GM21390 (cell line): ENCODE measurements around the gene LRRC9.
"Not testable (repeated sequence)": the region's sequence is repeated elsewhere in the genome, so short reads cannot be mapped to it uniquely, and the experiment has no call there.

Source experiments
- ATAC-seq: cut with Tn5 transposase; IDR thresholded peaks from one replicate; pipeline ENCODE4 v1.9.1; 2021; ENCODE audit not compliant: unreplicated experiment

LRRC9 gene

DNA sequence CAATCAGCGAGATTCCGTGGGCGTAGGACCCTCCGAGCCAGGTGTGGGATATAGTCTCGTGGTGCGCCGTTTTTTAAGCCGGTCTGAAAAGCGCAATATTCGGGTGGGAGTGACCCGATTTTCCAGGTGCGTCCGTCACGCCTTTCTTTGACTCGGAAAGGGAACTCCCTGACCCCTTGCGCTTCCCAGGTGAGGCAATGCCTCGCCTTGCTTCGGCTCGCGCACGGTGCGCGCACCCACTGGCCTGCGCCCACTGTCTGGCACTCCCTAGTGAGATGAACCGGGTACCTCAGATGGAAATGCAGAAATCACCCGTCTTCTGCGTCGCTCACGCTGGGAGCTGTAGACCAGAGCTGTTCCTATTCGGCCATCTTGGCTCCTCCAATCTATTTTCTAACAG lies 32.2 kb downstream of the LRRC9 start:
- ATAC-seq = not testable (repeated sequence)

DNA sequence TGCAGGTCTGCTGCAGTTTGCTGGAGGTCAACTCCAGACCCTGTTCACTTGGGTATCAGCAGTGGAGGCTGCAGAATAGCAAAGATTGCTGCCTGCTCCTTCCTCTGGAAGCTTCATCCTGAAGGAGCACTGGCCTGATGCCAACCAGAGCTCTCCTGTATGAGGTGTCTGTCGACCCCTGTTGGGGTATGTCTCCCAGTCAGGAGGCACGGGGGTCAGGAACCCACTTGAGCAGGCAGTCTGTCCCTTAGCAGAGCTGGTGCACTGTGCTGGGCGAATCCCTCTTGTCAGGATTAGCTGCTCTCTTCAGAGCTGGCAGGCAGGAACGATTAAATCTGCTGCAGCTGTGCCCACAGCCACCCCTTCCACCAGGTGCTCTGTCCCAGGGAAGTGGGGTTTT lies 37.9 kb downstream of the LRRC9 start:
- ATAC-seq = not testable (repeated sequence)

DNA sequence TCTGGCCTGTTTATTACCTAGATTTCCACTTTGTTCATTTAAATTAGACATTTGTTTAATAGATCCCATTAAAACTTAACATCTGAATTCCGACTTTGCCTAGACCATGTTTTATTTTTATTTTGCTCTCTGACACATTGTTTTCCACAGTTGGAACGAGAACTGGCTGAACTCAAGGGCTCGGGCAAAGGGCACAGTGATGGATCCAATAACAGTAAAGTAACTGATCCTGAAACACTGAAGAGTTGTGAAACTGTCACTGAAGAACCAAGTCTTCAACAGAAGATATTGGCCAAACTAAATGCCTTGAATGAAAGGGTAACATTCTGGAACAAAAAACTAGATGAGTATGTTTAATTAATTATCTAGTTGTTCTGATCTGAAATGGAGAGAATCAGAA lies 39.7 kb downstream of the LRRC9 start:
- ATAC-seq = no peak

DNA sequence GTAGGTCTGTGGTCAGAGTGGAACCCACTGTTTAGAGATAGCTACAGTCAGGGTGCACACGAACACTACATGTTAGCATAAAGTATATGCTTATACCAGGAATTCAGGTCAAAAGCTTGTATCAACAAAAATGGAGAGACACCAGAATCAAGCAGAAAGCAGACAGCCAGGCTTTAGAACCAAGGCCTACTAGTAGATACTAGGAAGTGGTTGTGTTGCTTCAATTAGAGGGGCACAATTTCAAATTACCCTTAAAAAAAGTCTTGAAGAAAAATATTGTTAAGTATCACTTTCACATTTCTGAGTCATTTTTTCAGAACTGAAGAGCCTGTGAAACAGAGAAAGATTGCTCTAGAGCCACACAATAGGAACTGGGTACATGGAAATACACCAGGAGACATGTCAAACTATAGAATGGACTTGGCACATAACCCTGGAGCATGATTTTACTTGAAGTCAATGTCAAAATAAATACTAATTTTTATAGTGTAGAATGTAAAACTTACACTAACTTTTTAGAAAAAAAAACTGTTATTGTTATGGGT lies 41.6 kb downstream of the LRRC9 start:
- peak; percentile 71 for ATAC-seq

DNA sequence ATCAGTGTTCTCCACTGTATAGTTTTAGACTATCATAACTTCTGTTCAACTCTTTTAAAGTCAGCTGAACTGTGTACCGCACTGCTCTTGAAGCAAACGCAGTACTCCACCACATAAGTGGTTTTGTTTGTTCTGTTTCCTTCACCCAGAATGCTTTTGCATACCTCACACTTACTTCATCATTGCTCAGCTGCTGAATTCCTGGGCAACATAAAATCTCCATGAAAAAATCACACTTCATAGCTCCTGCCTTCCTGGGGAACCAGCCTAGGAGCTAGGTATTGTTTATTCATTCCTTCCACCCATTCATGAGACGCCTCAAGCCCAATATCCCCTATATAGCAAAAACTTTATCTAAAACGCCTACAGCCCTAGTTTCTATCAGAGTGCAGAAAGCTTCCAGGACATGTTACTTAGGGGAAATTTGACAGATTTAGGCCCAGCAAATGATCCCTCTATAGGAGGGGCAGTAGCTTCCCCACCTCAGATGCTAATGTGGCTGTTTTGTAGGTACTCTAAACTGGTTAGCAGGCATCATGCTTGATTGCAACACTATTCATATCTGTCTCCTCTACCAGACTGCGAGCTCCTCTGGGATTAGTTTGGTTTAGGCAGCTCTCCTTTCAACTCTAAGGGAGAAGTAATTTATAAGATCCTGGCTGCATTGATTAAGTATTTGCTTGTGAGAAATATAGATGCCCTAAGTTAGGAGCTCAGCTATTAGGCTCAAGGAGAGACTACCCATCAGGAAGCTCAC lies 44.5 kb downstream of the LRRC9 start:
- ATAC-seq = peak; percentile 13

DNA sequence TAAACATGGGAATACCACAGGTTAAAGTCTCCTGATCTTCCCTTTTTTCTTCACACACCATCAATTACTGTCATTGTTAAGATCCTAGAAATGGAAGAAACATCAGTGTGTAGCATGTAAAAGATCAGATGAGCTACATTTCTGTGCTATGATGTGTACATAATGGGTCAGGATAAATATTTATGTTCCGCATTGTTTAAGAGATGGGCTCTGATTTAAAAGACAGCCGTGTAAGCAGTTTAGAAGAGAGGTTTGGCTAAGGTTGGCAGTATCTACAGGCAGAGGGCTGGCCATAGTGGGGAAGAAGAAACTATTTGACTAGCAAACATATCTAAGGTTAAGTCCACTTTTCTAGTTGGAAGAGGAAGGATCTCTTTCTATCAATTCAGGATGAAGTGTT lies 49.4 kb downstream of the LRRC9 start:
- ATAC-seq = no peak

DNA sequence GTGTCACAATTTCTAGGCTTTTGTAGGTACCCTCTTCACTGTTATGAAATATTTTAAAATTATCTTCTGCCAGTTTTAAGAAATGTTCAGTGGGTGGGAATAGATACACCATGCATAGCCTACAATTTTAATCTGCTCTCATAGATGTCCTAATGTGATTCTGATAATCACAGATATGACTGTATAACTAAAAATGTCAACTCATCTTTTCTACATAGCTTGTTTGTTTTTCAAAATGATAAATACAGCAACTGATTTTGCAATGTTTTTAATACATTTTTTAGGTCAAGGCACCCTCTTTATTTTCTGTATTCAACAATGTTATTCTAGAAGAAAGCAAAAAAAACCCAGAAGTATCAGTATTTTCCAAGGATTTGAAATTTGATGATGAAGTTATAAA lies 61.6 kb downstream of the LRRC9 start:
- no peak for ATAC-seq

DNA sequence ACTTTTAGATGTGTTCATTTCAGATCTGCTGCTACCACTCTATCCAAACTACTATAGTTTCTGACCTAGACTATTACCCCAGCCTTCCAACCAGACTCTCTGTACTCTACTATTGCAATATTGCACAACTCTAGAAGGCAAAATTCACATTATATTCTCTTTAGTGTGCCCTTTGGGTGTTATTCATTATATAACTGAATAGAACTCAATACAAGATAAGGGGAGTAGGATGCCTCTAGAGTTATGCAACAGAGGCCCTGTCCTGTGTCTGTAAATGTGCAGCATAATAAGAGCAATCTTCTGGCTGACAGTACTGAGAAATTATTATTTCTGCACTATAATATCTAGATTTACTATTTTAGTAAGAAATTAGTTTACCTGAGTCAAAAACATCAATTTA lies 63.1 kb downstream of the LRRC9 start:
- no peak for ATAC-seq

DNA sequence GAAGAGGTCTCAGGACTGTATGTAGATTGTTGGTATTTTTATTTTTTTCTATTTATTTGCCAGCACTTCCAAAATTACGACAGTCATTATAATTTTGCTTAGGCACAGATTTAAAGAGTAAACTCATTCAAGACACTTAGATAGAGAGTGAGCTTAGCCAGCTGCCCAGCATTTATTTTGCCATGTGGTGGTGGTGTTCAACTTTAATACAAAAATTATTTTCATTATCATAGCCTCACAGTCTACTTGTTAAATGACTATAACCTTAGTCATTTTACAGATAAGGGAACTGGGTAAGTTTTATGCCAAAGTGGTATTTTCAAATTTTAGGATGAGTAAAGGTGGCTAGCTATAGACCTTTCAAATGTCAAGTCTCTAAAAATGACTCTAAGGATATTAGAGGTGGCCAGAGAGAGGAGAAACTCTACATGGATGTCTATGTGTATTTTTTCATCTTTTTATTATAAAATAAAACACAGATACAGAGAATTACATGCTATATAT lies 66.7 kb downstream of the LRRC9 start:
- ATAC-seq = no peak

DNA sequence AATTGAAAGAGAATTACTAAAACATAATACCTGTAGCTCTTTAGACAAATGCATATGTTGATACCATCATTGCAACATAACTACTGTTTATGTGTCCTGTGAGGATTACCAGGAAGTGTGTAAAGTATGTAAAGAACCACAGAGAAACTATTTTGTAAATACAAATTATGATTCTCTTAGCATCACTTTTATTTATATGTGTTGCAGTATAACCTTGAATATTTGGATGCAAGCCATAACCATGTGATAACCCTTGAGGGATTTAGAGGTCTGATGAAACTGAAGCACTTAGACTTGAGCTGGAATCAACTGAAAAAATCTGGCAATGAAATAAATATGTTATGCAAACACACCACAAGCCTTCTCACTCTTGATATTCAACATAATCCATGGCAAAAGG lies 77.5 kb downstream of the LRRC9 start:
- ATAC-seq = no peak

DNA sequence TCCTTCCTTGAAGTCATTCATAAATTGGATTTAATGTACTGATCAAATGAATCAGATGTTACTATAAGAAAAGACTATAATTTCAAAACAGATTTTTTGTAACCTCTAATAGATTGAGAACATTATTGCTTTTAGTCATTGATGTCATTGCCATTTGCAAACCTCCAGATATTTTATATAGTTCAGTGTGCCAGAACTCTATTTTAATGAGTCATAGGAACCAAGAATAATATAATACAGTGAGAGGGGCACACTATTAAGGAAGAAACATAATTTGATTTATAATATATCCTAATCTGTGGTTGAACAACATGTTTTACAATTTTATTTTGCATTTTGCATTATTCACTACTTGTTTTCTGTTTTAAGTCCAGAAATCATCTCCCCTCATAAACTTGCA lies 78.0 kb downstream of the LRRC9 start:
- no peak for ATAC-seq

DNA sequence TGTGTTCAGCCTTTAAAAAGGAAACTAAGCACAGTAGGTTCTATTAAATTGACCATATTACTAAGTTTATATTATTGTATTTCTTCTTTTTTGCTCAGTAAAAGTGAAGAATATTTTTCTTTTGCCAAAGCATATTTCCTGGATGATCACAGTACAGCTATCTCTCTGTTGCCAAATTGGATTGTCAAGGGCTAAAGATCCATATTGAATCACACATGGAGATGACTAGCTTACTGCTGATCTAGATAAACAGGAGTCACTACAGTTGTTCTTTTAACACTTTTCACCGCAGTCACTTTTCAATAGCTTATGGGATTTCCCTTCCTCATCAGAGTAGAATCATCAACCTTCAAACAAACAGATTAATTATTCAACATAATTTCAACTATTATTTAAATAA lies 78.6 kb downstream of the LRRC9 start:
- no peak for ATAC-seq

DNA sequence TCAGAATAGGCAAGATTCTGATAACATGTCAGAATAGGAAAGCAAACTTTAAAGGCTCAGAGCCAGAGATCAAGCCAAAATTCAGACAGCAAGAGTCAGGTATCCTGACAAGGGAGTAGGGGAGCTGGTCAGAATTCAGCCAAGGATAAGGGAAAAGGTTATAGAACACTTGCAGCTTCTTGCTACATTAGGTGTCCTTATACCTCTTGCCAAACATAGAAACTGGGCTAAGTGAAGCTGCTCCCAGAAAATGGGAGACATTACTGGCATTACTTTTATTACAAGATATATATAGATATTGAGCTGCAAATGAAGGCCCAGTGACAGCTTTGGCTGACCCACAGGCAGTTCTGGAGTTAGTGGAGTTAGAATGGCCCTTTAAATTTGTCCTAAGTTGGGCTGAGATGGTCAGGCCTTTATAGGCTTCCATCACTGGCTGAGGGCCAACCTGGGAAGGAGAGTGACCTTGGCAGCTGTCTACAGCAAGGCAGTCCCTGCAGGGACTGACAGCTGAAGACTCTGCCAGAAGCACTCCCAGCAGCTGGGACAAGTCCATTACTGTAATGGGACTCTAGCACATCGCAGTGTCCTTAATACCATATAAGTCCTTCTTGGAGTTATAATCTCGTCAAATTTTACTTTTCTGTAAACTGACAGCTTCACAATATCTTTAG lies 83.0 kb downstream of the LRRC9 start:
- ATAC-seq = no peak

DNA sequence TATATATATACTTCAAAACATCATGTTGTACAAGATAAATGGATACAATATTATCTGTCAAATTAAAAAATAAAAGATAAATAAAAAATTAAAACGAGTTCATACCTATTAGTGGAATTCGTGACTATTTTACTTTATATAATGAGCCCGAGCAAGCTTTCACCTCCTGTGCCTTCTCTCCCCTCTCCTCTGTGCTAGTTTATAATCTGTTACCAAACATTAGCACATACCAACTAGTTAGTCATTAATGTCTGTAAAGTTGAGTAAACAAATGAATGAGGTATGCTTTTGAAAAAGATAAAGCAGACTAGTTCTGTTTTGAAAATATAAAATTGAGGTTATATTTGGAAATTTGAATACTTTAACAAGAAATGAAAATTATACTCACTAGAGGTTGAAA lies 84.0 kb downstream of the LRRC9 start:
- no peak for ATAC-seq

DNA sequence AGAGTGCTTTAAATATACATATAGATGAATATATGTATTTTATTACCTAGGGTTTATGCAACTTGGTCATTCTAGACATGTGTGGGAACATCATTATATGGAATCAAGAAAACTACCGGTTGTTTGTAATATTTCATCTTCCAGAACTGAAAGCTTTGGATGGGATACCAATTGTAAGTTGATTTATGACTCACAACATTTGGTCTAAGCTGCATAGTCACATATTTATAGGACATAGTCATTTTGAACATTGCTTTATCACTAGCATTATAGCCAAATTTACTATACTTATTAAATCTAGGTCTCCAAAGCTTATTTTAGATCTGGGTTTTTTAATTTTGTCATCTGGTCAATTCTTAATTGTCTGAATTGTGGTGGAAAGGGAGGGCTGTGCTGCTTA lies 88.1 kb downstream of the LRRC9 start:
- no peak for ATAC-seq

DNA sequence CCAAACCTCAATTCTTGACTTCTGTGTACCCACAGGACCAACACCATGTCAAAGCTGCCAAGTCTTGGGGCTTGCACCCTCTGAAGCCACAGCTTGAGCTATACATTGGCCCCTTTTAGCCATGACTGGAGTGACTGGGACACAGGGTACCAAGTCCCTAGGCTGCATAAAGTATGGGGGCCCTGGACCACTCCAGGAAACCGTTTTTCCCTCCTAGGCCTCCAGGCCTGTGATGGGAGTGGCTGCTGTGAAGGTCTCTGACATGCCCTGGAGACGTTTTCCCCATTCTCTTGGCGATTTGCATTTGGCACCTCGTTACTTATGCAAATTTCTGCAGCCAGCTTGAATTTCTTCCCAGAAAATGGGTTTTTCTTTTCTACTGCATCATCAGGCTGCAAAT lies 90.3 kb downstream of the LRRC9 start:
- not testable (repeated sequence) for ATAC-seq

DNA sequence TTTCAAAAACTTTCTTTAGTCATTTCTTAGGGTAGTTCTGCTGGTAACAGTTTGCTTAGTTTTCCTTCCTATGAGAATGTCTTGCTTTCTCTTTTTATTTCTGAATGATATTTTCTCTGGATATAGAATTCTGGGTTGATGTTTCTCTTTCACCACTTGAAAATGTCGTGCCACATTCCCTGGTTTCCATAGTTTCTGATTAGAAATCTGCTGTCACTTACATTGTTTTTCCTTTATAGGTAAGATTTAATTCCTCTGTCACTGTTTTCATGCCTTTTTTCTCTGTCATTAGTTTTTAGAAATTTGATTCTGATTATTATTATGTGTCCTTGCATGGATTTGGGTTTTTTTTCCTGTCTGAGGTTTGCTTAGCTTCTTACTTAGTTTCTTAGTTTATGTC lies 94.5 kb downstream of the LRRC9 start:
- ATAC-seq = no peak

DNA sequence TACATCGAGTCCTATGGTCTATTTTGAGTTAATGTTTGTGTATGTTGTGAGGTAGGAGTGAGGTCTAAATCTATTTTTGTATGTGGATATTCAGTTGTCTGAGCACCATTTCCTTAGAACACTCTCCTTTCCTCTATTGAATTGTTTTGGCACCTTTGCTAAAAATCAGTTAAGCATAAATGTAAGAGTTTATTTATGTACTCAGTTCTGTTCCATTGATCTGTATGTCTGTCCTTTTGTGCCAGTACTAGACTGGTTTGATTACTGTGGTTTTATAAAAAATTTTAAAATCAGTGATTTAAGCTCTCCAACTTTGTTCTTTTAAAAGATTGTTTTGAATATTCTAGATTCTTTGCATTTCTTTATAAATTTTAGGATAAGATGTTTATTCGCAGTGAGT lies 101.7 kb downstream of the LRRC9 start:
- no peak for ATAC-seq

DNA sequence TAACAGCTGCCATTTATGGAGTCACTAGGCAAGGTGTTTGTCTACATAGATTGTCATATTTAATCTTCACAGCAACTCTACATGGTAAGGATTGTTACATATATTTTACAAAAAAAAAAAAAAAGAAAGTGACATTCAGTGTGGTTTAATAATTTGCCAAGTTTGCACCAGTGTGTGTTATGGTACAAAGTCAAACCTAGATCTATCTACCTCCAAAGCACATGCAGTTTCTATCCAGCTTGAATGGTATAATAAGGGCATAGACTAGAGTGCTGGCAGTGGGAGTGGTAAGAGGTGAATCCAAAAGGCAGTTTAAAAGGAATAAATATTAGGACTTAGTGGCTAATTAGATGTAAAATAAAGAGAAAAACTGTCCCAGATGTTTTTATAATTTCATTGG lies 105.6 kb downstream of the LRRC9 start:
- ATAC-seq = no peak

DNA sequence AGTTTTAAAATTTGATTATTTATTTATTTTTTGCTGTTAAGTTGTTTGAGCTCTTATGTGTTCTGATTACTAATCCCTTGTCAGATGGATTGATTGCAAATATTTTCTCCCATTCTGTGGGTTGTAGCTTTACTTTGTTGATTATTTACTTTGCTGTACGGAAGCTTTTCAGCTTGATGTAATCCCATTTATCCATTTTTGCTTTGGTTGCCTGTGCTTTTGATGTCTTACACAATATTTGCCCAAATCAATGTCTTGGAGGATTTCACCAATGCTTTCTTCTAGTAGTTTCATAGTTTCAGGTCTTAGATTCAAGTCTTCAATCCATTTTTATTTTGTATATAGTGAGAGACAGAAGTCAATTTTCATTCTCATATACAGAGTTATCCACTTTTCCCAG lies 115.2 kb downstream of the LRRC9 start:
- ATAC-seq = no peak

DNA sequence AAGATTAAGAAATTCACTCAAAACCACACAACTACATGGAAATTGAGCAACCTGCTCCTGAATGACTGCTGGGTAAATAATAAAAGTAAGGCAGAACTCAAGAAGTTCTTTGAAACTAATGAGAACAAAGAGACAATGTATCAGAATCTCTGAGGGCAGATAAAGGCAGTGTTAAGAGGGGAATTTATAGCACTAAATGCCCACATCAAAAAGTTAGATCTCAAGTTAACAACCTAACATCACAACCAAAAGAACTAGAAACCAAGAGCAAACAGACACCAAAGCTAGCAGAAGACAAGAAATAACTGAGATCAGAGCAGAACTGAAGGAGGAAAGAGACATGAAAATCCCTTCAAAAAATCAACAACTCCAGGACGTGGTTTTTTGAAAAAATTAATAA lies 128.0 kb downstream of the LRRC9 start:
- not testable (repeated sequence) for ATAC-seq

DNA sequence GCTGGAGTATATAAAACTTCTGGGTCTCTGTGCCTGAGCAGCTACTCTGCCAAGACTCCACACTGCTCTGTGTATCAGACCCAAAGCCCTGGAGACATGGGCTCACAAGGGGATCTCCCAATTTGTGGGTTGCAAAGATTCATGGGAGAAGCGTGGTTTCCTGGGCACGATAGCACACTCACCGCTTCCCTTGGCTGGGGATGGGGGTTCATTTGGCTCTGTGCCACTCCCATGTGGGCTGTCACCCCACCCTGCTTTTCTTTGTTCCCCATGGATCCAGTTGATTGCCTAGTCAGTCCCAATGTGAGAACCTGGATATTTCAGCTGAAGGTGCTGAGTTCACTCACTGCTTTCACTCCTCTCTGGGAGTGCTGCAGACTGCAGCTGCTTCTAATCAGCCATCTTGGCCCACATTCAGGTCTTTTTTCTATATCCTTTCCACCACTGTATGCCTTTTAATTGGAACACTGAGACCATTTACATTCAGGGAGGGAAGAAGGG lies 131.8 kb downstream of the LRRC9 start:
- no peak for ATAC-seq
